Measurements from ENCODE around the gene ATXN10. TPM values are rescaled to one million over a fixed set of nuclear protein-coding genes. Genes with fewer than 3 reads are reported as not detected.

Gene ATXN10
- total RNA-seq, 1 donor from 2014 or later, result 232 TPM

DNA sequence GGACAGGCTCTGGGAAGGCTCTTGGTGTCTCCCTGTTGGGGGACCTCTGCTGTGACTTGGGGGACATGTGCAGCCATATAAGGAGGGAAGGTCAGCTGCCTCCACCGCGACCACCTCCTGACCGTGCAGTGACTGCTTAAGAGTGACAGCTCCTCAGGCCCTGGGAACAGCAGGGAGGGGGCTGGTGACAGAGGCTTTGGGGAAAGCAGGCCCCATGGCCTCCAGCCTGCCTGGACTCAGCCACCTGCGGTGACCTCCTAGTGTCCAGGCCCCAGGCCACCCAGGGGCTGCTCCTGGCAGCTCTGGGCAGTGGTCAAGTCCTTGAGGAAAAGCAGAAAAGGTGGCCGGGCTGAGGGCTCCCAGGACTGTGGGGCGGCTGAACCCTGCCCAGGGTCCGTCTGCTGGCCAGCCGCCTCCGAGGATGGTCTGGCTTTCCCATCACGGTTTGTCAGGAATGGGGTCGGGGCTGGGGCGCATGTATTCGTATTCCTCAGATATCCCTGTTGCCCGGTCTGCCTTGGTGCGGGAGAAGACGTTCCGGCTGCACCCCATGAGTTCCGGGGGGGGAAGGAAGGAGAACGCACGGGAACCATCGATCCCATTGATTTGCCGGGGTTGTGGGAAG, 208.6 kb downstream of the ATXN10 start:
- peak overlapping the region; percentile 62 for H3K27ac Mint-ChIP-seq (ENCODE audit: unreplicated experiment)
- no peaks in the 10 kb centered on the region for H3K36me3 Mint-ChIP-seq (ENCODE audit: low read depth)
- H3K4me3 Mint-ChIP-seq, result peak overlapping the region; percentile 62
- no peak for TF ChIP-seq CTCF (conservative IDR thresholded peaks at IDR 0.05)
- no peaks in the 10 kb centered on the region for H3K9me3 Mint-ChIP-seq
- peaks cover 5% of the 10 kb centered on the region for H3K27me3 Mint-ChIP-seq (ENCODE audit: low read depth)
- DNase-seq (ENCODE audit: low read depth, low spot score), result no peak
- peaks cover 36% of the 10 kb centered on the region for H3K4me1 Mint-ChIP-seq

GRCh38 chr22:45880716-45881523, 209.3 kb downstream of the ATXN10 start:
- TF ChIP-seq CTCF (conservative IDR thresholded peaks at IDR 0.05), result no peak
- Mint-ChIP-seq H3K9me3 (no peaks in the 10 kb centered on the region), H3K4me1 (peaks cover 37% of the 10 kb centered on the region), H3K4me3 (peak overlapping the region; percentile 45), H3K36me3 (ENCODE audit: low read depth) (no peaks in the 10 kb centered on the region), H3K27ac (ENCODE audit: unreplicated experiment) (peak overlapping the region; percentile 27), H3K27me3 (ENCODE audit: low read depth) (peaks cover 4% of the 10 kb centered on the region)
- DNase-seq (ENCODE audit: low read depth, low spot score), result peak; percentile 63

DNA sequence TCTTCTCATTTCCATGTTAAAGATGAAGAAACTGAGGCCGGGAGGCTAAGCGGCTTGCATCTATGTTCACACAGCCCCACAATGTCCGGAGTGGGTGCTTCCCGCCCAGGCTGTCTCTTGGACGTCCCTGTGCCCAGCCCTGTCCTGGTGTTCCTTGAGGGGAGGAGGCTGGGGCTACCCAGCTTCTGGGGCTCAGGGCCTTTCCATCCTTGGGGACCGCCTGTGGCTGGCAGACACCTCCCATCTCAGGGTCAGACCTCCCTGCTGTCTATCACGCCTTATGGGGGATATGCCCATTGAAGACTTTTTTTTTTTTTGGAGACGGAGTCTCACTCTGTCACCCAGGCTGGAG, 209.9 kb downstream of the ATXN10 start:
- H3K9me3 Mint-ChIP-seq, result no peaks in the 10 kb centered on the region
- DNase-seq (ENCODE audit: low read depth, low spot score), result no peak
- no peak for TF ChIP-seq CTCF (conservative IDR thresholded peaks at IDR 0.05)
- no peak overlapping the region for H3K4me3 Mint-ChIP-seq
- H3K36me3 Mint-ChIP-seq (ENCODE audit: low read depth), result no peaks in the 10 kb centered on the region
- no peak overlapping the region for H3K27ac Mint-ChIP-seq (ENCODE audit: unreplicated experiment)
- peaks cover 4% of the 10 kb centered on the region for H3K27me3 Mint-ChIP-seq (ENCODE audit: low read depth)
- H3K4me1 Mint-ChIP-seq, result peaks cover 42% of the 10 kb centered on the region

- no peaks in the 10 kb centered on the region for H3K9me3 Mint-ChIP-seq
Measured at GRCh38 chr22:45882881-45883810, 211.5 kb downstream of the ATXN10 start.

More at GRCh38 chr22:45882881-45883810, 211.5 kb downstream of the ATXN10 start:
- H3K4me3 Mint-ChIP-seq, result no peak overlapping the region
- no peaks in the 10 kb centered on the region for H3K36me3 Mint-ChIP-seq (ENCODE audit: low read depth)
- no peak overlapping the region for H3K27ac Mint-ChIP-seq (ENCODE audit: unreplicated experiment)
- H3K4me1 Mint-ChIP-seq, result peaks cover 48% of the 10 kb centered on the region
- H3K27me3 Mint-ChIP-seq (ENCODE audit: low read depth), result peaks cover 4% of the 10 kb centered on the region
- DNase-seq (ENCODE audit: low read depth, low spot score), result no peak
- no peak for TF ChIP-seq CTCF (conservative IDR thresholded peaks at IDR 0.05)
